ENCODE measurements around the gene NUP50. TPM values are rescaled to one million over a fixed set of nuclear protein-coding genes. Genes with fewer than 3 reads are reported as not detected.

The NUP50 gene
- total and polyA plus RNA-seq, 2 donors (not counting 1 experiment from before 2014, with no cell fraction given): 9.1 to 105 TPM

GRCh38 chr22:45163099-45163450 lies 650 bp upstream of the NUP50 start:
- peaks cover 19 to 23% of the 10 kb centered on the region in 2 donors for H3K4me1 ChIP-seq (ENCODE audit: control insufficient read depth in 2 of 2, insufficient read depth in 2 of 2, low read length in 2 of 2)
- H3K9me3 Mint-ChIP-seq (ENCODE audit: insufficient read depth): no peaks in the 10 kb centered on the region
- H3K4me3 ChIP-seq (ENCODE audit: control extremely low read depth in 1 of 5, extremely low read depth in 1 of 5, insufficient read depth in 1 of 5, low read depth in 2 of 5, low read length in 4 of 5): peak overlapping the region; percentile 61 to 85 (median 79)
- peak overlapping the region; percentile 91 for H2AFZ ChIP-seq (ENCODE audit: insufficient read depth, low read depth, low read length, poor library complexity, severe bottlenecking)
- 1% methylated on average over 10 of the region's 13 CpGs for WGBS (ENCODE audit: insufficient coverage)
- H4K20me1 ChIP-seq (ENCODE audit: control insufficient read depth, insufficient read depth, low read length, poor library complexity, severe bottlenecking): peaks cover 14% of the 10 kb centered on the region
- H3K4me1 Mint-ChIP-seq: peaks cover 45% of the 10 kb centered on the region
- TF ChIP-seq CTCF (IDR thresholded peaks at IDR 0.05): no peak
- no peak for TF ChIP-seq EZH2 (IDR thresholded peaks at IDR 0.05; ENCODE audit: borderline replicate concordance, insufficient read depth, low read depth, low read length, poor library complexity, severe bottlenecking)
- DNase-seq: no peak
- ChIA-PET POLR2A (interaction anchor here (0.7 kb wide), 1 partner anchor 13 kb away, joined by 9 read pairs; no protein-coding TSS in a partner anchor), CTCF (interaction anchor here (0.7 to 1.6 kb wide), 5 partner anchors 13 to 872 kb away, joined by 3 to 8 read pairs (median 5); no protein-coding TSS in a partner anchor)
- H3K9me3 ChIP-seq (ENCODE audit: control extremely low read depth in 1 of 3, control insufficient read depth in 2 of 3, insufficient read depth in 1 of 3, low read length in 2 of 3): no peaks in the 10 kb centered on the region
- H3K79me2 ChIP-seq (ENCODE audit: control insufficient read depth, insufficient read depth, low read length): peaks cover 56% of the 10 kb centered on the region
- peak overlapping the region; percentile 81 for H3K4me2 ChIP-seq (replicated peaks; ENCODE audit: low read depth, low read length, poor library complexity, severe bottlenecking)
- H3K27ac Mint-ChIP-seq: peak overlapping the region; percentile 94
- H3K36me3 ChIP-seq (replicated peaks in 1 of 2; ENCODE audit: control extremely low read depth in 1 of 2, control insufficient read depth in 1 of 2, extremely low read depth in 1 of 2, insufficient read depth in 2 of 2, low read length in 1 of 2): peaks cover 0 to 13% of the 10 kb centered on the region in 2 experiments
- intact Hi-C loops (cut with micrococcal nuclease): loop anchor here (1.0 to 5.0 kb wide), 4 partner anchors 72 to 155 kb away; partner anchors contain the start of gene KIAA0930
- H3K27me3 Mint-ChIP-seq: no peaks in the 10 kb centered on the region
- peak overlapping the region; percentile 73 for H3K9ac ChIP-seq (ENCODE audit: low read length)
- peak; percentile 14 for ATAC-seq (ENCODE audit: low read depth)
- H3K27ac ChIP-seq (ENCODE audit: low read length in 2 of 2): peak overlapping the region; percentile 81 to 94
- peak overlapping the region; percentile 92 for H3K4me3 Mint-ChIP-seq
- no peaks in the 10 kb centered on the region for H3K27me3 ChIP-seq (replicated peaks in 1 of 4; ENCODE audit: control extremely low read depth in 1 of 4, control insufficient read depth in 3 of 4, insufficient read depth in 4 of 4, low read length in 3 of 4)
